Fibroblast of skin of right quadriceps (primary cell): Measurements from ENCODE around the gene TRIM8.

Experiments
- DNase-seq: peaks from one replicate; pipeline ENCODE4 v3.0.0-alpha.2; 2013

Gene TRIM8

GRCh38 chr10:102704915-102705314, 60.6 kb downstream of the TRIM8 start:
- peak; percentile 82 for DNase-seq

GRCh38 chr10:102705531-102705930, 61.3 kb downstream of the TRIM8 start:
- DNase-seq, result no peak
